ENCODE data around the gene COL17A1.

Gene COL17A1

GRCh38 chr10:104103956-104104355, 18.3 kb upstream of the COL17A1 start:
- in situ Hi-C loops (cut with HindIII; ENCODE audit: low pct_ligation_motif_present, low sequenced_read_pairs), result no loop called here
- DNase-seq, result no peak
- Histone ChIP-seq H3K36me3 (replicated peaks) (no peaks in the 10 kb centered on the region), H3K27me3 (replicated peaks) (no peaks in the 10 kb centered on the region), H3K4me3 (ENCODE audit: low read depth, low read length) (no peak overlapping the region), H3K27ac (no peak overlapping the region)
- TF ChIP-seq CTCF (IDR thresholded peaks at IDR 0.05; ENCODE audit: low read depth, low read length, missing control alignments), result no peak

- Histone ChIP-seq H3K27ac (no peak overlapping the region), H3K27me3 (replicated peaks) (no peaks in the 10 kb centered on the region), H3K4me3 (ENCODE audit: low read depth, low read length) (no peak overlapping the region), H3K36me3 (replicated peaks) (no peaks in the 10 kb centered on the region)
- in situ Hi-C loops (cut with HindIII; ENCODE audit: low pct_ligation_motif_present, low sequenced_read_pairs), result no loop called here
- TF ChIP-seq CTCF (IDR thresholded peaks at IDR 0.05; ENCODE audit: low read depth, low read length, missing control alignments), result no peak
- DNase-seq, result no peak
Observed at GRCh38 chr10:104101902-104102301, 16.2 kb upstream of the COL17A1 start.

- in situ Hi-C loops (cut with HindIII; ENCODE audit: low pct_ligation_motif_present, low sequenced_read_pairs), result no loop called here
Observed at GRCh38 chr10:104100795-104101194, 15.1 kb upstream of the COL17A1 start.

GRCh38 chr10:104099941-104100340, 14.3 kb upstream of the COL17A1 start:
- TF ChIP-seq CTCF (IDR thresholded peaks at IDR 0.05; ENCODE audit: low read depth, low read length, missing control alignments), result no peak
- in situ Hi-C loops (cut with HindIII; ENCODE audit: low pct_ligation_motif_present, low sequenced_read_pairs), result no loop called here
- peak overlapping the region; percentile 91 for H3K27ac ChIP-seq
- H3K36me3 ChIP-seq (replicated peaks), result no peaks in the 10 kb centered on the region
- DNase-seq, result peak; percentile 63
- no peak overlapping the region for H3K4me3 ChIP-seq (ENCODE audit: low read depth, low read length)
- no peaks in the 10 kb centered on the region for H3K27me3 ChIP-seq (replicated peaks)

More at GRCh38 chr10:104100795-104101194, 15.1 kb upstream of the COL17A1 start:
- no peak overlapping the region for H3K27ac ChIP-seq
- H3K36me3 ChIP-seq (replicated peaks), result no peaks in the 10 kb centered on the region
- TF ChIP-seq CTCF (IDR thresholded peaks at IDR 0.05; ENCODE audit: low read depth, low read length, missing control alignments), result no peak
- no peaks in the 10 kb centered on the region for H3K27me3 ChIP-seq (replicated peaks)
- H3K4me3 ChIP-seq (ENCODE audit: low read depth, low read length), result no peak overlapping the region
- no peak for DNase-seq

- TF ChIP-seq CTCF (IDR thresholded peaks at IDR 0.05; ENCODE audit: low read depth, low read length, missing control alignments), result no peak
- no peak overlapping the region for H3K4me3 ChIP-seq (ENCODE audit: low read depth, low read length)
- H3K27me3 ChIP-seq (replicated peaks), result no peaks in the 10 kb centered on the region
- DNase-seq, result peak; percentile 55
- H3K27ac ChIP-seq, result peak overlapping the region; percentile 91
- H3K36me3 ChIP-seq (replicated peaks), result no peaks in the 10 kb centered on the region
- in situ Hi-C loops (cut with HindIII; ENCODE audit: low pct_ligation_motif_present, low sequenced_read_pairs), result no loop called here
Observed at GRCh38 chr10:104099269-104099668, 13.6 kb upstream of the COL17A1 start.

GRCh38 chr10:104098358-104098925, 12.8 kb upstream of the COL17A1 start:
- Histone ChIP-seq H3K36me3 (replicated peaks) (no peaks in the 10 kb centered on the region), H3K27ac (peak overlapping the region; percentile 91), H3K4me3 (ENCODE audit: low read depth, low read length) (no peak overlapping the region), H3K27me3 (replicated peaks) (no peaks in the 10 kb centered on the region)
- DNase-seq, result peak; percentile 55
- no peak for TF ChIP-seq CTCF (IDR thresholded peaks at IDR 0.05; ENCODE audit: low read depth, low read length, missing control alignments)
- in situ Hi-C loops (cut with HindIII; ENCODE audit: low pct_ligation_motif_present, low sequenced_read_pairs), result no loop called here
